HCT116 (cell line): ENCODE results near the gene NR1D2. TPM values are rescaled to one million over a fixed set of nuclear protein-coding genes. Genes with fewer than 3 reads are reported as not detected.
"Not testable (repeated sequence)": the region's sequence is repeated elsewhere in the genome, so short reads cannot be mapped to it uniquely, and the experiment has no call there.

Source experiments
- ATAC-seq: fragments of 200-7000 bp; cut with Tn5 transposase; 2 replicates; pipeline ENCODE4 v1.9.1; 2020; ENCODE audit warnings: mild to moderate bottlenecking, moderate library complexity
- BruUV-seq: library from RNA; stranded (reverse); fragments of 400-500 nt; replicated peaks from 2 replicates; lab custom pipeline; 2021; lab: Mats Ljungman, UMichigan
- CTCF ChIA-PET: fragments of 300-600 bp; sonication (Branson Sonifier 250); formaldehyde crosslinking; loops from one replicate; lab custom pipeline; 2021; ENCODE audit warnings: antibody characterized with exemption; lab: Charles Lee
- POLR2A ChIA-PET: fragments of 300-600, 350-600 bp; sonication (Branson Sonifier 250); formaldehyde crosslinking; loops from one replicate; lab custom pipeline; 2021; ENCODE audit warnings: antibody characterized with exemption; lab: Charles Lee
- RAD21 ChIA-PET, 2 experiments: fragments of 300-600 bp; sonication (Branson Sonifier 250); formaldehyde crosslinking; loops; one replicate each; lab custom pipeline; 2023; ENCODE audit warnings: low total read pairs in 2 of 2; ENCODE audit not compliant: uncharacterized antibody in 2 of 2, unreplicated experiment in 2 of 2, low non-redundant PET in 1 of 2; lab: Charles Lee
- DNase-seq: peaks from one replicate; pipeline ENCODE4 v3.0.0-alpha.2; 2010; ENCODE audit warnings: low read depth, low spot score
- H2AFZ ChIP-seq: fragments of 200-600 bp; shearing (Covaris generic), sonication (generic); 2 replicates; pipeline ENCODE4 v1.6.1; 2017; ENCODE audit warnings: low read depth, mixed run types, mixed read lengths, antibody characterized with exemption, low read length; ENCODE audit not compliant: poor library complexity, severe bottlenecking
- H3K27ac ChIP-seq: 2 replicates; pipeline ENCODE4 v1.5.1; 2012; ENCODE audit warnings: low read depth, low read length
- H3K27me3 ChIP-seq: fragments of 200-600 bp; sonication (generic); 2 replicates; pipeline ENCODE4 v1.6.1; 2016; ENCODE audit warnings: mixed run types, low read length, mixed read lengths; ENCODE audit not compliant: insufficient read depth
- H3K36me3 ChIP-seq, 2 experiments: fragments of 200-500 bp in 1 of 2; fragments of 200-600 bp in 1 of 2; sonication (Bioruptor generic) in 1 of 2; sonication (generic) in 1 of 2; 2 replicates each; pipeline versions ENCODE4 v1.5.1 to v1.6.1; 2014 to 2016; ENCODE audit warnings: low read length in 2 of 2, inconsistent platforms in 1 of 2, mixed read lengths in 1 of 2, mixed run types in 1 of 2; ENCODE audit not compliant: insufficient read depth in 2 of 2, control insufficient read depth in 1 of 2
- H3K4me1 ChIP-seq, 2 experiments: fragments of 200-600 bp in 1 of 2; sonication (generic) in 1 of 2; 2 replicates each; pipeline versions ENCODE4 v1.5.1 to v1.6.1; 2012 to 2017; ENCODE audit warnings: low read length in 2 of 2, inconsistent platforms in 1 of 2, mild to moderate bottlenecking in 1 of 2, mixed read lengths in 1 of 2, mixed run types in 1 of 2, moderate library complexity in 1 of 2; ENCODE audit not compliant: insufficient read depth in 2 of 2, control insufficient read depth in 1 of 2
- H3K4me2 ChIP-seq: fragments of 200-600 bp; sonication (generic); 2 replicates; pipeline ENCODE4 v1.6.1; 2017; ENCODE audit warnings: mixed run types, low read length, mixed read lengths
- H3K4me3 ChIP-seq, 2 experiments: fragments of 200-600 bp in 1 of 2; sonication (generic) in 1 of 2; replicated peaks in 1 of 2; 2 replicates each; pipeline ENCODE4 v1.5.1; 2011 to 2016; ENCODE audit warnings: low read length in 2 of 2, control low read depth in 1 of 2, low read depth in 1 of 2, mild to moderate bottlenecking in 1 of 2, mixed read lengths in 1 of 2, mixed run types in 1 of 2
- H3K79me2 ChIP-seq: fragments of 200-600 bp; sonication (generic); 2 replicates; pipeline ENCODE4 v1.6.1; 2017; ENCODE audit warnings: mild to moderate bottlenecking, mixed run types, low read length, moderate library complexity, mixed read lengths; ENCODE audit not compliant: insufficient read depth
- H3K9ac ChIP-seq: fragments of 200-600 bp; sonication (generic); 2 replicates; pipeline ENCODE4 v1.6.1; 2016; ENCODE audit warnings: low read length, mixed read lengths
- H3K9me2 ChIP-seq: fragments of 200-600 bp; sonication (generic), shearing (Covaris generic); 2 replicates; pipeline ENCODE4 v1.6.1; 2017; ENCODE audit warnings: mixed run types, mild to moderate bottlenecking, moderate library complexity; ENCODE audit not compliant: insufficient read depth
- H3K9me3 ChIP-seq, 2 experiments: fragments of 200-500 bp in 1 of 2; fragments of 200-600 bp in 1 of 2; sonication (Bioruptor generic) in 1 of 2; sonication (generic) in 1 of 2; 2 replicates each; pipeline ENCODE4 v1.6.1; 2014 to 2017; ENCODE audit warnings: low read length in 2 of 2, mixed read lengths in 2 of 2, inconsistent platforms in 1 of 2, low read depth in 1 of 2, mild to moderate bottlenecking in 1 of 2, mixed run types in 1 of 2, moderate library complexity in 1 of 2; ENCODE audit not compliant: control insufficient read depth in 1 of 2, insufficient read depth in 1 of 2
- H4K20me1 ChIP-seq: fragments of 200-600 bp; sonication (generic), shearing (Covaris generic); 2 replicates; pipeline ENCODE4 v1.6.1; 2017; ENCODE audit warnings: mixed run types, mild to moderate bottlenecking, moderate library complexity; ENCODE audit not compliant: insufficient read depth
- FOSL1 ChIP-seq: IDR thresholded peaks from 2 replicates; pipeline ENCODE4 v1.6.1; 2012; ENCODE audit warnings: low read depth
- JUND ChIP-seq: IDR thresholded peaks from 2 replicates; pipeline ENCODE4 v1.6.1; 2012
- POLR2AphosphoS5 ChIP-seq: IDR thresholded peaks from 2 replicates; pipeline ENCODE4 v1.6.1; 2011; ENCODE audit warnings: mild to moderate bottlenecking, low read depth, low read length, moderate library complexity
- RAD21 ChIP-seq: IDR thresholded peaks from 2 replicates; pipeline ENCODE4 v1.6.1; 2012; ENCODE audit warnings: low read depth, mild to moderate bottlenecking
- SRF ChIP-seq: IDR thresholded peaks from 2 replicates; pipeline ENCODE4 v1.6.1; 2012; ENCODE audit warnings: low read depth
- ZNF274 ChIP-seq: fragments of 200-500 bp; sonication (Bioruptor generic); IDR thresholded peaks from 2 replicates; pipeline ENCODE4 v1.6.1; 2014; ENCODE audit warnings: mild to moderate bottlenecking, low read depth, low read length, inconsistent platforms
- intact Hi-C: fragments of 100-400 bp; cut with micrococcal nuclease; formaldehyde crosslinking; loops from 2 replicates; pipeline ENCODE4 v1.10.0; 2022
- total RNA-seq: library from RNA; stranded (reverse); gene quantifications from one replicate; pipeline ENCODE4 v1.2.1, GENCODE V29; 2021; ENCODE audit not compliant: unreplicated experiment

NR1D2 gene
- total RNA-seq, 1 experiment from 2014 or later: 60.9 TPM

- H3K27ac ChIP-seq: no peak overlapping the region
- TF ChIP-seq FOSL1 (no peak), ZNF274 (no peak), RAD21 (no peak), JUND (no peak), SRF (no peak), POLR2AphosphoS5 (no peak)
- ATAC-seq (no peak), DNase-seq (no peak)
- no TSS peak for BruUV-seq
- H3K4me1 ChIP-seq: no peaks in the 10 kb centered on the region
- no peak overlapping the region for H2AFZ ChIP-seq
- ChIA-PET RAD21 (no interaction called here), CTCF (no interaction called here), POLR2A (no interaction called here)
- no peak overlapping the region for H3K4me3 ChIP-seq
- H4K20me1 ChIP-seq: no peaks in the 10 kb centered on the region
- H3K9ac ChIP-seq: no peak overlapping the region
- intact Hi-C loops: no loop called here
- H3K9me3 ChIP-seq: no peaks in the 10 kb centered on the region
- H3K27me3 ChIP-seq: no peaks in the 10 kb centered on the region
- no peaks in the 10 kb centered on the region for H3K36me3 ChIP-seq
- no peak overlapping the region for H3K4me2 ChIP-seq
- no peaks in the 10 kb centered on the region for H3K9me2 ChIP-seq
- H3K79me2 ChIP-seq: no peaks in the 10 kb centered on the region
Observed at GRCh38 chr3:24005669-24006068, 60.6 kb downstream of the NR1D2 start.

DNA sequence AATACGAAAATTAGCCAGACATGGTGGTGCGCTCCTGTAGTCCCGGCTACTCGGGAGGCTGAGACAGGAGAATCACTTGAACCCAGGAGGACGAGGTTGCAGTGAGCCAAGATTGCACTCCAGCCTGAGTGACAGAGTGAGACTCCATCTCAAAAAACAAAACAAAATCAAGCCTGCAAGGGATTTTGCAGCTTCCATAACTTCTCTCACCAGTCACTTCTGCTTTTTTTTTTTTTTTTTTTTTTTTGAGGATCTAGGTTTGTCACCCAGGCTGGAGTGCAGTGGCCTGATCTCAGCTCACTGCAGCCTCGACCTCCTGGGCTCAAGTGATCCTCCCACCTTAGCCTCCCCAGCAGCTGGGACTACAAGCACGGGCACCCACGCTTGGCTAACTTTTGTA is 65.7 kb downstream of the NR1D2 start:
- H3K79me2 ChIP-seq, BruUV-seq, H3K36me3 ChIP-seq, RAD21 ChIA-PET, H3K4me3 ChIP-seq, H3K9ac ChIP-seq, ATAC-seq, H3K27me3 ChIP-seq, H3K9me2 ChIP-seq, H4K20me1 ChIP-seq, H3K27ac ChIP-seq, CTCF ChIA-PET, H3K4me2 ChIP-seq, POLR2A ChIA-PET, H2AFZ ChIP-seq, DNase-seq, intact Hi-C loops, H3K4me1 ChIP-seq, H3K9me3 ChIP-seq: not testable (repeated sequence)
